Measurements from ENCODE around the gene MBD3.
"Not testable (repeated sequence)": the region's sequence is repeated elsewhere in the genome, so short reads cannot be mapped to it uniquely, and the experiment has no call there.

Gene MBD3

DNA sequence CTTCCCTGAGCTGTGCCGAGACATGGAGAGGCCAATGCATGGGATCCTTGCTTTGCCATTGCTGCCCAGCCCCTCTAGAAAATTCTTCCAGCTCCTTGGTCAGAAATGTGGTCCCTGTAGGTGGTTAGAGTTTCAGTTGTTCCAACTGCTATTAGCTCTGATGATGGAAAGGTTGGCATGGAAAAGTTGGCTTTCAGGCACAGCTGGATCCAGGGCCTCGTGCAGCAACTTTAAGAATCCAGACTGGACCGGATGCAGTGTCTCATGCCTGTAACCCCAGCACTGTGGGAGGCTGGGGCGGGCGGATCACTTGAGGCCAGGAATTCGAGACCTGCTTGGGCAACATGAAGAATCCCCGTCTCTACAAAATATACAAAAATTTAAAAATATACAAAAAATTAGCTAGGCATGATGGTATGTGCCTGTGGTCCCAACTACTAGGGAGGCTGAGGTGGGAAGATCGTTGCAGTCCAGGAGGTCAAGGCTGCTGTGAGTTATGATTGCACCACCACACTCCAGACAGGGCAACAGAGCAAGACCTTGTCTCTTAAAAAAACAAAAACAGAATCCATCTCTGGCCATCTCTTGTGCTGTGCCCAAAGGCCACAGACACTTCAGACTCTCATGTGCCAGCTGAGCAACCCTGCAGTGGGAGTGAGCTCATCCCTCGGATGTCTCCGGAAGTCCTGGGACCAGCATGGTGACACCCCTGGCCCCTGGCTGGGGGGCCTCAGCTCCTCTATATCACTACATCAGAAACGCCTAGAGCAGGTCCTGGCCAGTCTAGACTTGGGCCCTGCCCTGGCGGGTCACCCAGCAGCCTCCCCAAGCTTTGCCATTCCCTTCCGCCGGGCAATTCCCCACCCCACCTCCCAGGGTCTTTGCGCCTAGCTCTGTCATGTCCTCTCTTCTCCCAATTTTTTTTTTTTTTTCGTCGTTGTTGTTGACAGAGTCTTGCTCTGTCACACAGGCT lies 41.3 kb downstream of the MBD3 start:
- Histone ChIP-seq H3K4me1 (ENCODE audit: control insufficient read depth in 1 of 2, insufficient read depth in 2 of 2, low read length in 2 of 2) (no peaks in the 10 kb centered on the region), H3K36me3 (ENCODE audit: control insufficient read depth in 1 of 2, insufficient read depth in 2 of 2, low read length in 2 of 2) (no peaks in the 10 kb centered on the region), H3K27ac (ENCODE audit: low read depth, low read length) (no peak overlapping the region), H3K4me3 (ENCODE audit: low read depth in 1 of 2, low read length in 2 of 2) (no peak overlapping the region), H3K9me3 (ENCODE audit: control insufficient read depth in 1 of 2, low read length in 2 of 2) (no peaks in the 10 kb centered on the region), H3K27me3 (ENCODE audit: control insufficient read depth in 1 of 2, insufficient read depth in 2 of 2, low read length in 2 of 2) (no peaks in the 10 kb centered on the region), H3K9ac (ENCODE audit: low read depth in 1 of 2, low read length in 2 of 2) (no peak overlapping the region)

DNA sequence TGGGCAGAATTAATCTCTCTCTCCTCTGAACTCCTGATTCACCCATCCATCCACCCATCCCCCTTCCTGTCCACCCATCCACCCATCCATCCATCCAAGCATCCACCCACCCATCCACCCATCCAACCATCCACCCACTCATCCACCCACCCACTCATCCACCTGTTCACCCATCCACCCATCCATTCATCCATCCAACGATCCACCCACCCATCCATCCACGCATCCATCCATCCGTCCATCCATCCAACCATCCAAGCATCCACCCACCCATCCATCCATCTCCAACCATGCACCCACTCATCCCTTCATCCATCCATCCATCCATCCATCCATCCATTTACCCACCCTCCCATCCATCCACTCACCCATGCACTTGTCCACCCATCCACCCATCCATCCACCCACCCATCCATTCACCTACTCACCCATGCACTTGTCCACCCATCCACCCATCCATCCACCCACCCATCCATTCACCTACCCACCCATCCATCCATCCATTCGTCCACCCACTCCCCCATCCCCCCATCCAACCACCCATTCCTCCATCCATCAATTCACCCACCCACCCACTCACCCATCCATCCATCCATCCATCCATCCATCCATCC lies 43.2 kb downstream of the MBD3 start:
- H3K27ac ChIP-seq (ENCODE audit: low read depth, low read length): no peak overlapping the region
- H3K27me3 ChIP-seq (ENCODE audit: control insufficient read depth in 1 of 2, insufficient read depth in 2 of 2, low read length in 2 of 2): no peaks in the 10 kb centered on the region
- no peaks in the 10 kb centered on the region for H3K36me3 ChIP-seq (ENCODE audit: control insufficient read depth in 1 of 2, insufficient read depth in 2 of 2, low read length in 2 of 2)
- H3K4me3 ChIP-seq (ENCODE audit: low read depth in 1 of 2, low read length in 2 of 2): no peak overlapping the region
- no peaks in the 10 kb centered on the region for H3K9me3 ChIP-seq (ENCODE audit: control insufficient read depth in 1 of 2, low read length in 2 of 2)
- no peaks in the 10 kb centered on the region for H3K4me1 ChIP-seq (ENCODE audit: control insufficient read depth in 1 of 2, insufficient read depth in 2 of 2, low read length in 2 of 2)
- H3K9ac ChIP-seq (ENCODE audit: low read depth in 1 of 2, low read length in 2 of 2): no peak overlapping the region

DNA sequence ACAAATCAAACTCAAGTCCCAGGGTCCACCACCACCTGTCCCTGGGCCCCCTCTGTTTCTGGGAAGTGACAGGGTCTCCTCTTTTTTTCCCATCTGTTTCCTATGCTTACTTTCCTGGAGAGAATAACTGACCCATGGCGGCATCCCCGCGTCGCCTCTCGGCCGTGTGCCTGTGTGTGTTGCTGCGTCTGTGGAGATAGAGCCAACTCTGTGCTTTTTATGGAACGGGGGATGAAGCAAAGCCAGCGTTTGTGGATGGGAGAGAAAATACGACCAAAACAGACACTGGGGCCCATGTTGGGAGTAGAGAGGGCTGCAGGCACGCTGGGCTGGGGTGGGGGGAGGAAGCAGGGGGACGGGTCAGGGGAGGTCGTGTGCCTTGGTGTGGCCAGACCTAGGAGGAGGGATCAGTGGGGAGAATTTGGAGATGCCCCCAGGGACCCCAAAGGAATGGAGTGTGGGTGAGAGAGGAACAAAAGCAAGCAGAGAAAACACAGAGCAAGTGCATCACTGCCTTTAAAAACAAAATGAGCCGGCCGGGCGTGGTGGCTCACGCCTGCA lies 52.2 kb downstream of the MBD3 start:
- Histone ChIP-seq H3K4me1 (ENCODE audit: control insufficient read depth in 1 of 2, insufficient read depth in 2 of 2, low read length in 2 of 2) (no peaks in the 10 kb centered on the region), H3K27ac (ENCODE audit: low read depth, low read length) (no peak overlapping the region), H3K9me3 (ENCODE audit: control insufficient read depth in 1 of 2, low read length in 2 of 2) (no peaks in the 10 kb centered on the region), H3K27me3 (ENCODE audit: control insufficient read depth in 1 of 2, insufficient read depth in 2 of 2, low read length in 2 of 2) (peaks cover 0 to 4% of the 10 kb centered on the region in 2 donors), H3K36me3 (ENCODE audit: control insufficient read depth in 1 of 2, insufficient read depth in 2 of 2, low read length in 2 of 2) (no peaks in the 10 kb centered on the region), H3K9ac (ENCODE audit: low read depth in 1 of 2, low read length in 2 of 2) (no peak overlapping the region), H3K4me3 (ENCODE audit: low read depth in 1 of 2, low read length in 2 of 2) (no peak overlapping the region)

DNA sequence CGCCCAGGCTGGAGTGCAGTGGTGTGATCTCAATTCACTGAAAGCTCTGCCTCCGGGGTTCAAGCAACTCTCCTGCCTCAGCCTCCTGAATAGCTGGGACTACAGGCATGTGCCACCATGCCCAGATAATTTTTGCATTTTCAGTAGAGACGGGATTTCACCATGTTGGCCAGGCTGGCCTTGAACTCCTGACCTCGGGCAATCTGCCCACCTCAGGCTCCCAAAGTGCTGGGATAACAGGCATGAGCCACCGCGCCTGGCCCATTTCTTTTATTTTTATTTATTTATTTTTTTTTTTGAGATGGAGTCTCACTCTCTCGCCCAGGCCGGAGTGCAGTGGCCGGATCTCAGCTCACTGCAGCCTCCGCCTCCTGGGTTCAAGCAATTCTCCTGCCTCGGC lies 52.9 kb downstream of the MBD3 start:
- H3K9ac ChIP-seq (ENCODE audit: low read depth in 1 of 2, low read length in 2 of 2); H3K4me1 ChIP-seq (ENCODE audit: control insufficient read depth in 1 of 2, insufficient read depth in 2 of 2, low read length in 2 of 2); H3K9me3 ChIP-seq (ENCODE audit: control insufficient read depth in 1 of 2, low read length in 2 of 2); H3K4me3 ChIP-seq (ENCODE audit: low read depth in 1 of 2, low read length in 2 of 2); H3K27me3 ChIP-seq (ENCODE audit: control insufficient read depth in 1 of 2, insufficient read depth in 2 of 2, low read length in 2 of 2); H3K36me3 ChIP-seq (ENCODE audit: control insufficient read depth in 1 of 2, insufficient read depth in 2 of 2, low read length in 2 of 2); H3K27ac ChIP-seq (ENCODE audit: low read depth, low read length): not testable (repeated sequence)

DNA sequence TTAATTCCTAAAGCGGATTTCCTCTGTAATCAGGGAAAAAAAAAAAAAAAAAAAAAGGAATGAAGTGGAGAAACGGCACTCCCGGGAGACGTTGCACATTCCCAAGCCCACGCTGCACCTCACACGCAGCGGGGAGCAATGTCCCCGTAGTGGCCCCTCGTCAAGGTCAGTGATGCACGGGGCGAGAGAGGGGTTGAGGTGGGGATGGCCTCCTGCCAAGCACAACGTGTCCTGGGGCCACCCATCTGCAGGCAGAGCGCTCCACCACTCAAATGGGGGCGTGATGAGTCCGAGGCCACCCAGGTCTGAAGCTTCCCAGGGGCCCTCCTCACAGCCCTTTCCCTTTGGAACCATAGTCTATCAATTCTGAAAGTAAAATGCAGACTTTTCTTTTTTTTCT lies 53.7 kb downstream of the MBD3 start:
- no peak overlapping the region for H3K4me3 ChIP-seq (ENCODE audit: low read depth in 1 of 2, low read length in 2 of 2)
- no peak overlapping the region for H3K9ac ChIP-seq (ENCODE audit: low read depth in 1 of 2, low read length in 2 of 2)
- peaks cover 0 to 4% of the 10 kb centered on the region in 2 donors for H3K27me3 ChIP-seq (ENCODE audit: control insufficient read depth in 1 of 2, insufficient read depth in 2 of 2, low read length in 2 of 2)
- H3K9me3 ChIP-seq (ENCODE audit: control insufficient read depth in 1 of 2, low read length in 2 of 2): no peaks in the 10 kb centered on the region
- H3K36me3 ChIP-seq (ENCODE audit: control insufficient read depth in 1 of 2, insufficient read depth in 2 of 2, low read length in 2 of 2): no peaks in the 10 kb centered on the region
- no peaks in the 10 kb centered on the region for H3K4me1 ChIP-seq (ENCODE audit: control insufficient read depth in 1 of 2, insufficient read depth in 2 of 2, low read length in 2 of 2)
- H3K27ac ChIP-seq (ENCODE audit: low read depth, low read length): no peak overlapping the region

DNA sequence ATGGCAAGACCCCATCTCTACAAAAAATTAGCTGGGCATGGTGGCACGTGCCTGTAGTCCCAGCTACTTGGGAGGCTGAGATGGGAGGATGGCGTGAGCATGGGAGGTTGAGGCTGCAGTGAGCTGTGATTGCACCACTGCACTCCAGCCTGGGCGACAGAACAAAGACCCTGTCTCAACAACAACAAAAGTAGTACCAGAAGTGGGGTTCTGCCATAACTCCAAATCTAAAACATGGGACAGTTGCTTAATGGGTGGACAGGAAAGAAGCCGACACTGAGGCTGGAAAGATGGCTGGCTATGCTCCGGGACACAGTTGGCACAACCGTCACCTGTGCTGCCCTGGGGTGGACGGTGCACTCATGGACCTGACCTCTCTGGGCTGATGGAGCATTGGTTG lies 57.0 kb downstream of the MBD3 start:
- not testable (repeated sequence) for H3K9me3 ChIP-seq (ENCODE audit: control insufficient read depth in 1 of 2, low read length in 2 of 2); H3K27me3 ChIP-seq (ENCODE audit: control insufficient read depth in 1 of 2, insufficient read depth in 2 of 2, low read length in 2 of 2); H3K27ac ChIP-seq (ENCODE audit: low read depth, low read length); H3K4me1 ChIP-seq (ENCODE audit: control insufficient read depth in 1 of 2, insufficient read depth in 2 of 2, low read length in 2 of 2); H3K36me3 ChIP-seq (ENCODE audit: control insufficient read depth in 1 of 2, insufficient read depth in 2 of 2, low read length in 2 of 2); H3K9ac ChIP-seq (ENCODE audit: low read depth in 1 of 2, low read length in 2 of 2); H3K4me3 ChIP-seq (ENCODE audit: low read depth in 1 of 2, low read length in 2 of 2)

DNA sequence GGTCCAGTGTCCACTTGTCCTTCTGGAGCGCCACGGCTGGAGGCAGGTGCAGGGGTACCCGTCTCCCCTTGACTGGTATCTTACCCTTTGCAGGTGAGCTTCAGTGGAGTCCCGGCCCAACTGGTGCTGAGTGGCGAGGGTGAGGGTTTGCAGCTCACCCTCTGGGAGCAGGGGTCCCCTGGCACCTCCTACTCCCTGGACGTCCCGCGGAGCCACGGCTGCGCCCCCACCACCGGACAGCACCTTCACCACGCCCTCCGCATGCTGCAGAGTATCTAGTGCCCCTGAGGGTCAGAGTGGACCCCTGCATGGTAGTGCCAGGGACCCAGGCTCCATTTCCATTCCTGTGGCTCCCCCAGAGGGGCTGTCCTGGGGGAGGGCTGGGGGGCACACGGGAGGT lies 57.7 kb downstream of the MBD3 start:
- H3K4me1 ChIP-seq (ENCODE audit: control insufficient read depth in 1 of 2, insufficient read depth in 2 of 2, low read length in 2 of 2): no peaks in the 10 kb centered on the region

DNA sequence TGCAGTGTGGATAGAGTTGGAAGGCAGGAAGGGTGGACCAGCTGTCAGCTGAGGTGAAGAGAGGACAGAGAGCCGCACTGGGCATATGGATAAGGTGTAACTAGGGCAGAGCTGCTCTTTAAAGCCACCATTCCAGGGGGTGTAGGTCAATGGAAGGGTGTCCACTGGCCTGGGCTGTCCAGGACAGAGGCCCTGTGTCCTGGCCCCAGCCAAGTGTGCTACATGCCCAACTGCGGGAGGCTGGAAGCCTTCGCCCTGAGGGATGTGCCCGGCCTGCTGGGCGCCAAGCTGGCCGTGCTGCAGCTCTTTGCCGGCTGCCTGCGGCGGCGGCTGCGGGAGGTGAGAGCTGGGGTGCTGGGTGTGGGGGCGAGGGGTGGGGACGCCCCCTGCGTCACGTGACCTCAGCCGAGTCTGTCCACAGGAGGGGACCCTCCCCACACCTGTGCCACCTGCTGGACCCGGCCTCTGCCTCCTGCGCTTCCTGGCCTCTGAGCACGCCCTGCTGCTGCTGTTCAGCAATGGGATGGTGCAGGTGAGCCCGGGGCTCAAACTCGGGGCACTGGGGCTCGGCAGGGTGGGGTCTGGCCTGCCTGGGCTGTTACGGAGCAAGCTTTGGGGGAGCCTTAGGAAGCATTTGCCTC lies 59.0 kb downstream of the MBD3 start:
- H3K27me3 ChIP-seq (ENCODE audit: control insufficient read depth in 1 of 2, insufficient read depth in 2 of 2, low read length in 2 of 2): peaks cover 0 to 2% of the 10 kb centered on the region in 2 donors

More for the DNA sequence above, 57.7 kb downstream of the MBD3 start:
- Histone ChIP-seq H3K36me3 (ENCODE audit: control insufficient read depth in 1 of 2, insufficient read depth in 2 of 2, low read length in 2 of 2) (no peaks in the 10 kb centered on the region), H3K27ac (ENCODE audit: low read depth, low read length) (no peak overlapping the region), H3K9me3 (ENCODE audit: control insufficient read depth in 1 of 2, low read length in 2 of 2) (no peaks in the 10 kb centered on the region), H3K9ac (ENCODE audit: low read depth in 1 of 2, low read length in 2 of 2) (no peak overlapping the region), H3K4me3 (ENCODE audit: low read depth in 1 of 2, low read length in 2 of 2) (no peak overlapping the region), H3K27me3 (ENCODE audit: control insufficient read depth in 1 of 2, insufficient read depth in 2 of 2, low read length in 2 of 2) (no peaks in the 10 kb centered on the region)

DNA sequence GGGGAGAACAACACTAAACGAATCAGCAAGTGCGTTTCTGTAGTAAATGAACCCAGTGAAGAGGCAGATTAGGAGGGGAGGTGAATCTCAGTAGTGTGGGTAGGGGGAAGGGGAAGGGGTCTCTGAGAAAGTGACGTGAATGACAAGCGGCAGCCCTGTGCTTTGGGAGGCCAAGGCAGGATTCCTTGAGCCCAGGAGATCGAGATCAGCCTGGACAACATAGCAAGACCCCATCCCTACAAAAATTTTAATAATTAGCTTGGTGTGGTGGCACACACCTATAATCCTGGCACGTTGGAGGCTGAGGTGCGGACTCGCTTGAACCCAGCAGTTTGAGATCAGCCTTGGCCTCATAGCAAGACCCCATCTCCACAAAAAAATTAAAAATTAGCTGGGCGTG lies 60.7 kb downstream of the MBD3 start:
- H3K4me3 ChIP-seq (ENCODE audit: low read depth in 1 of 2, low read length in 2 of 2): no peak overlapping the region
- no peaks in the 10 kb centered on the region for H3K9me3 ChIP-seq (ENCODE audit: control insufficient read depth in 1 of 2, low read length in 2 of 2)
- peaks cover 0 to 4% of the 10 kb centered on the region in 2 donors for H3K27me3 ChIP-seq (ENCODE audit: control insufficient read depth in 1 of 2, insufficient read depth in 2 of 2, low read length in 2 of 2)
- no peaks in the 10 kb centered on the region for H3K4me1 ChIP-seq (ENCODE audit: control insufficient read depth in 1 of 2, insufficient read depth in 2 of 2, low read length in 2 of 2)
- no peaks in the 10 kb centered on the region for H3K36me3 ChIP-seq (ENCODE audit: control insufficient read depth in 1 of 2, insufficient read depth in 2 of 2, low read length in 2 of 2)
- H3K9ac ChIP-seq (ENCODE audit: low read depth in 1 of 2, low read length in 2 of 2): no peak overlapping the region
- H3K27ac ChIP-seq (ENCODE audit: low read depth, low read length): no peak overlapping the region

More for the DNA sequence above, 59.0 kb downstream of the MBD3 start:
- H3K27ac ChIP-seq (ENCODE audit: low read depth, low read length): no peak overlapping the region
- no peaks in the 10 kb centered on the region for H3K36me3 ChIP-seq (ENCODE audit: control insufficient read depth in 1 of 2, insufficient read depth in 2 of 2, low read length in 2 of 2)
- H3K9ac ChIP-seq (ENCODE audit: low read depth in 1 of 2, low read length in 2 of 2): no peak overlapping the region
- H3K4me3 ChIP-seq (ENCODE audit: low read depth in 1 of 2, low read length in 2 of 2): no peak overlapping the region
- H3K4me1 ChIP-seq (ENCODE audit: control insufficient read depth in 1 of 2, insufficient read depth in 2 of 2, low read length in 2 of 2): no peaks in the 10 kb centered on the region
- H3K9me3 ChIP-seq (ENCODE audit: control insufficient read depth in 1 of 2, low read length in 2 of 2): no peaks in the 10 kb centered on the region

DNA sequence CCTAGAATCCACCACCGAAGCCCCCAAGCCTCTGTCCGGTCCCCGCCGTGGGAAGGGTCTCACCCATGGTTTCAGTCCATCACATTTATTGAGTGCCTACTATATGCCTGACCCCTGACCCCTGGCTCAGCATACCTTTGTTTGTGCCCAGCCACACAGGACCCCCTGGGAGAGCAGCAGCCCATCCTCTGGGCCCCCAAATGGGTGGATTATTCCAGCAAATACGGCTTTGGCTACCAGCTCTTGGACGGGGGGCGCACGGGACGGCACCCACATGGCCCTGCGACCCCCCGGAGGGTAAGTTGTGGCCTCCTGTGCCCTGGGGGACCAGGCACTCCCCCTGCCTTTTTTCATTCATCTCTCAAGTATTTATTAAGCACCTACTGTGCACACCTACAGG lies 61.1 kb downstream of the MBD3 start:
- Histone ChIP-seq H3K9me3 (ENCODE audit: control insufficient read depth in 1 of 2, low read length in 2 of 2) (no peaks in the 10 kb centered on the region), H3K27me3 (ENCODE audit: control insufficient read depth in 1 of 2, insufficient read depth in 2 of 2, low read length in 2 of 2) (peaks cover 0 to 7% of the 10 kb centered on the region in 2 donors), H3K4me1 (ENCODE audit: control insufficient read depth in 1 of 2, insufficient read depth in 2 of 2, low read length in 2 of 2) (no peaks in the 10 kb centered on the region), H3K36me3 (ENCODE audit: control insufficient read depth in 1 of 2, insufficient read depth in 2 of 2, low read length in 2 of 2) (no peaks in the 10 kb centered on the region), H3K4me3 (ENCODE audit: low read depth in 1 of 2, low read length in 2 of 2) (no peak overlapping the region), H3K27ac (ENCODE audit: low read depth, low read length) (no peak overlapping the region), H3K9ac (ENCODE audit: low read depth in 1 of 2, low read length in 2 of 2) (no peak overlapping the region)

Data from duodenal mucosa (tissue), 2 donors.